ENCODE measurements around the gene ZNF331.

- TF ChIP-seq, protein P1, sequence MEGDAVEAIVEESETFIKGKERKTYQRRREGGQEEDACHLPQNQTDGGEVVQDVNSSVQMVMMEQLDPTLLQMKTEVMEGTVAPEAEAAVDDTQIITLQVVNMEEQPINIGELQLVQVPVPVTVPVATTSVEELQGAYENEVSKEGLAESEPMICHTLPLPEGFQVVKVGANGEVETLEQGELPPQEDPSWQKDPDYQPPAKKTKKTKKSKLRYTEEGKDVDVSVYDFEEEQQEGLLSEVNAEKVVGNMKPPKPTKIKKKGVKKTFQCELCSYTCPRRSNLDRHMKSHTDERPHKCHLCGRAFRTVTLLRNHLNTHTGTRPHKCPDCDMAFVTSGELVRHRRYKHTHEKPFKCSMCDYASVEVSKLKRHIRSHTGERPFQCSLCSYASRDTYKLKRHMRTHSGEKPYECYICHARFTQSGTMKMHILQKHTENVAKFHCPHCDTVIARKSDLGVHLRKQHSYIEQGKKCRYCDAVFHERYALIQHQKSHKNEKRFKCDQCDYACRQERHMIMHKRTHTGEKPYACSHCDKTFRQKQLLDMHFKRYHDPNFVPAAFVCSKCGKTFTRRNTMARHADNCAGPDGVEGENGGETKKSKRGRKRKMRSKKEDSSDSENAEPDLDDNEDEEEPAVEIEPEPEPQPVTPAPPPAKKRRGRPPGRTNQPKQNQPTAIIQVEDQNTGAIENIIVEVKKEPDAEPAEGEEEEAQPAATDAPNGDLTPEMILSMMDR (IDR thresholded peaks at IDR 0.05; ENCODE audit: insufficient read depth, low read length), result no peak
- TF ChIP-seq POLR2AphosphoS5 (IDR thresholded peaks at IDR 0.05; ENCODE audit: low read depth) (no peak), GABPA (IDR thresholded peaks at IDR 0.05; ENCODE audit: low read depth) (no peak), REST (IDR thresholded peaks at IDR 0.05; ENCODE audit: insufficient replicate concordance, low read depth) (no peak)
Observed at GRCh38 chr19:53600217-53600616, 62.3 kb downstream of the ZNF331 start.

All from HL-60 (cell line).